OCI-LY1 (cell line): ENCODE measurements around the gene ADAMTS9.

Experiments
- H2AFZ ChIP-seq: fragments of 200-600 bp; sonication (generic), shearing (Covaris generic); 2 replicates; pipeline ENCODE4 v1.6.0; 2014; ENCODE audit warnings: antibody characterized with exemption, mild to moderate bottlenecking, low read length
- H3F3A ChIP-seq: fragments of 200-600 bp; sonication (generic), shearing (Covaris generic); 2 replicates; pipeline ENCODE4 v1.6.0; 2014; ENCODE audit warnings: mild to moderate bottlenecking, antibody characterized with exemption, low read length, moderate library complexity; ENCODE audit not compliant: insufficient read depth
- H3K27ac ChIP-seq: fragments of 200-600 bp; sonication (generic); 2 replicates; pipeline ENCODE4 v1.5.1; 2014; ENCODE audit warnings: low read length, mixed run types, mild to moderate bottlenecking, low read depth; ENCODE audit not compliant: poor library complexity, severe bottlenecking
- H3K27me3 ChIP-seq: fragments of 200-600 bp; sonication (generic); 2 replicates; pipeline ENCODE4 v1.6.0; 2014; ENCODE audit warnings: antibody characterized with exemption, mild to moderate bottlenecking, low read length, moderate library complexity; ENCODE audit not compliant: insufficient read depth
- H3K36me3 ChIP-seq: fragments of 200-600 bp; sonication (generic); 2 replicates; pipeline ENCODE4 v1.6.1; 2014; ENCODE audit warnings: mild to moderate bottlenecking, antibody characterized with exemption, low read length, moderate library complexity, mixed read lengths; ENCODE audit not compliant: insufficient read depth
- H3K4me1 ChIP-seq: fragments of 200-600 bp; sonication (generic); 2 replicates; pipeline ENCODE4 v1.5.1; 2014; ENCODE audit warnings: mild to moderate bottlenecking, low read length, moderate library complexity; ENCODE audit not compliant: insufficient read depth, severe bottlenecking
- H3K4me2 ChIP-seq: fragments of 200-600 bp; sonication (generic), shearing (Covaris generic); 2 replicates; pipeline ENCODE4 v1.6.1; 2014; ENCODE audit warnings: low read length
- H3K4me3 ChIP-seq: fragments of 200-600 bp; sonication (generic); 2 replicates; pipeline ENCODE4 v1.5.1; 2014; ENCODE audit warnings: low read length, low read depth, mild to moderate bottlenecking, mixed read lengths; ENCODE audit not compliant: poor library complexity, severe bottlenecking
- H3K79me2 ChIP-seq: fragments of 200-600 bp; shearing (Covaris generic); 2 replicates; pipeline ENCODE4 v1.6.1; 2016; ENCODE audit warnings: mixed run types, low read length, mixed read lengths; ENCODE audit not compliant: insufficient read depth
- H3K9ac ChIP-seq: fragments of 200-600 bp; sonication (generic), shearing (Covaris generic); 2 replicates; pipeline ENCODE4 v1.6.1; 2014; ENCODE audit warnings: mild to moderate bottlenecking, low read length, mixed read lengths
- H3K9me2 ChIP-seq: fragments of 200-600 bp; sonication (generic), shearing (Covaris generic); 2 replicates; pipeline ENCODE4 v1.6.1; 2014; ENCODE audit warnings: low read depth, mild to moderate bottlenecking, low read length, mixed read lengths
- H3K9me3 ChIP-seq: fragments of 200-600 bp; shearing (Covaris generic); 2 replicates; pipeline ENCODE4 v1.6.1; 2014; ENCODE audit warnings: low read length, mixed read lengths
- H4K20me1 ChIP-seq: fragments of 200-600 bp; sonication (generic), shearing (Covaris generic); 2 replicates; pipeline ENCODE4 v1.6.0; 2016; ENCODE audit warnings: mild to moderate bottlenecking, low read length; ENCODE audit not compliant: insufficient read depth
- EZH2 ChIP-seq: fragments of 200-600 bp; sonication (generic), shearing (Covaris generic); IDR thresholded peaks from 2 replicates; pipeline ENCODE4 v1.8.0; 2017; ENCODE audit warnings: borderline replicate concordance, mixed run types, mild to moderate bottlenecking, antibody characterized with exemption, low read length, moderate library complexity, mixed read lengths
- TF ChIP-seq, protein P1 (sequence below): fragments of 200-600 bp; sonication (generic), shearing (Covaris generic); IDR thresholded peaks from 2 replicates; pipeline ENCODE4 v1.5.1; 2017; ENCODE audit warnings: mild to moderate bottlenecking, antibody characterized with exemption, low read length, moderate library complexity, mixed read lengths

Gene ADAMTS9

DNA sequence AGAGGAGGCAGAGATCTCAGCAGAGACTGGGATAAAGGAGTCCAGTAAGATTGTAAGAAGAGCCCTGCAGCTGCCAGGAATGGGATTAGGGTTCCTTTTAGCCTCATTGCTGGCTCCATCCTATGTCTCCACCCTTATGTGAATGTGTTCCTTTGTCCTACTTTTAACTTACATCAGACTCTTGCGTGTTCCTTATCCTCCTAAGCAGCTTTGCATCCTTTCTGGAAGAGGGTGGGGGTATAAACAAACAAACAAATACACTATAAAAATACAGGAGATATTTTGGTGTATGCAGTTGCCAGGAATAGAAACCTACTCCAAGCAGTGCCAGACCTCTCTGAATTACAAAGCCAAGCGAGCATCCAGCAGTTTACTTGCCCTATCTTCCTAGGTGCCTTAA, 194.7 kb downstream of the ADAMTS9 start:
- TF ChIP-seq, protein P1, sequence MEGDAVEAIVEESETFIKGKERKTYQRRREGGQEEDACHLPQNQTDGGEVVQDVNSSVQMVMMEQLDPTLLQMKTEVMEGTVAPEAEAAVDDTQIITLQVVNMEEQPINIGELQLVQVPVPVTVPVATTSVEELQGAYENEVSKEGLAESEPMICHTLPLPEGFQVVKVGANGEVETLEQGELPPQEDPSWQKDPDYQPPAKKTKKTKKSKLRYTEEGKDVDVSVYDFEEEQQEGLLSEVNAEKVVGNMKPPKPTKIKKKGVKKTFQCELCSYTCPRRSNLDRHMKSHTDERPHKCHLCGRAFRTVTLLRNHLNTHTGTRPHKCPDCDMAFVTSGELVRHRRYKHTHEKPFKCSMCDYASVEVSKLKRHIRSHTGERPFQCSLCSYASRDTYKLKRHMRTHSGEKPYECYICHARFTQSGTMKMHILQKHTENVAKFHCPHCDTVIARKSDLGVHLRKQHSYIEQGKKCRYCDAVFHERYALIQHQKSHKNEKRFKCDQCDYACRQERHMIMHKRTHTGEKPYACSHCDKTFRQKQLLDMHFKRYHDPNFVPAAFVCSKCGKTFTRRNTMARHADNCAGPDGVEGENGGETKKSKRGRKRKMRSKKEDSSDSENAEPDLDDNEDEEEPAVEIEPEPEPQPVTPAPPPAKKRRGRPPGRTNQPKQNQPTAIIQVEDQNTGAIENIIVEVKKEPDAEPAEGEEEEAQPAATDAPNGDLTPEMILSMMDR = no peak
- TF ChIP-seq EZH2 = no peak
- Histone ChIP-seq H4K20me1 (no peaks in the 10 kb centered on the region), H3K79me2 (no peaks in the 10 kb centered on the region), H3K4me1 (no peaks in the 10 kb centered on the region), H3K9ac (no peak overlapping the region), H3F3A (no peaks in the 10 kb centered on the region), H2AFZ (no peak overlapping the region), H3K4me3 (no peak overlapping the region), H3K27me3 (no peaks in the 10 kb centered on the region; the same call in 1 of the 2 replicates), H3K9me3 (no peaks in the 10 kb centered on the region), H3K9me2 (no peaks in the 10 kb centered on the region), H3K4me2 (no peak overlapping the region), H3K36me3 (no peaks in the 10 kb centered on the region), H3K27ac (no peak overlapping the region)

DNA sequence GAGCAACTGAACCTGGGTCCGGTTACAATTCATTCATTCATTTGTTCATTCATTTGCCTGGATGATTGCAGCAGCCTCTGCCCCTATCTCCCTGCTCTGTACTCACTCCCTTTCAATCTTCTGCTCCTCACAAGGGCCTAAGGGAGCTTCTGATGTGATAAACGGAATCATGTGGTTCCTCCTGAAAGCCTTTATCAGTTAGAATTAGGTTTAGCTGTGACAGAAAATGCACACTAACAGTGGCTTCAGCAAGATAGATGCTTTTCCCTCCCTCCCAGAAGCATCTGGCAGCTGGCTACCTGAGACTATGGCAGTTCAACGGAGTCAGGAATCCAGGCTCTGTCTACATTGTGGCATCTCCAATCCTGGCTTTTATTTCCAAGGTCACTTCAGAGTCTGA, 196.0 kb downstream of the ADAMTS9 start:
- no peak overlapping the region for H3K4me3 ChIP-seq
- H3K36me3 ChIP-seq = no peaks in the 10 kb centered on the region
- no peak overlapping the region for H2AFZ ChIP-seq
- no peaks in the 10 kb centered on the region for H3K79me2 ChIP-seq
- no peaks in the 10 kb centered on the region for H3K9me2 ChIP-seq
- no peaks in the 10 kb centered on the region for H3F3A ChIP-seq
- H4K20me1 ChIP-seq = no peaks in the 10 kb centered on the region
- TF ChIP-seq, protein P1 = no peak
- no peak for TF ChIP-seq EZH2
- no peak overlapping the region for H3K9ac ChIP-seq
- H3K27me3 ChIP-seq = no peaks in the 10 kb centered on the region; the same call in 1 of the 2 replicates
- H3K27ac ChIP-seq = no peak overlapping the region
- H3K4me1 ChIP-seq = no peaks in the 10 kb centered on the region
- H3K9me3 ChIP-seq = no peaks in the 10 kb centered on the region
- no peak overlapping the region for H3K4me2 ChIP-seq

DNA sequence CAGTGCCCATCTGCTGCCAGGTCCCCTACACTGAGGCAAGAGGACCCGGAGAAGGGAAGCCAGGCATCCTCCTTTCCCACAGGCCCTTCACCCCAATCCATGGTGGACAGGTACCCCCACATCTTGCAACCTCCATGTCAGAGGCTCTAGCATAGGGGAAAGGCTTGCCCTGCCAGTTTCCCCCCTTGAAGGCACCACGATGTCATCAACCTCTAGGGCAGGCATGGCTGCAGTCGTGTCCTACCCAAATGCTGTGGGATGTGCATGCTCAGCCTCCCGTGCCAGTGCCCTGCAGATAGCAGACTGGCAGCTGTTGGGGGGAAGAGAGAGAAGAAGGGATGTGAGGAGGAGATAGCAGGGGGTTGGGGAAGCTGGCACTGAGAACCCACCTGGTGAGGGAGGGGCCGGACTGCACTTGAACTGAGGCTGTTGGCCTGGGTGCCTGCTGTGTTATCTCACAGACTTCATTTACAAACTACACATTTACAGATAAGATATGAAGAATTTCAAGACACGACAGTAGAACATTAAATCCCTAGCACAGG, 197.5 kb downstream of the ADAMTS9 start:
- no peaks in the 10 kb centered on the region for H4K20me1 ChIP-seq
- H3K27me3 ChIP-seq = no peaks in the 10 kb centered on the region; the same call in 1 of the 2 replicates
- H3K9me3 ChIP-seq = no peaks in the 10 kb centered on the region
- no peak overlapping the region for H3K9ac ChIP-seq
- TF ChIP-seq, protein P1 = no peak
- no peak for TF ChIP-seq EZH2
- H3F3A ChIP-seq = no peaks in the 10 kb centered on the region
- H3K9me2 ChIP-seq = no peaks in the 10 kb centered on the region
- H3K79me2 ChIP-seq = no peaks in the 10 kb centered on the region
- H3K36me3 ChIP-seq = no peaks in the 10 kb centered on the region
- no peak overlapping the region for H2AFZ ChIP-seq
- no peak overlapping the region for H3K4me2 ChIP-seq
- H3K4me1 ChIP-seq = no peaks in the 10 kb centered on the region
- H3K27ac ChIP-seq = no peak overlapping the region
- H3K4me3 ChIP-seq = no peak overlapping the region
